Hepatocyte (in vitro differentiated cells): Measurements from ENCODE around the gene CCDC82. TPM values are rescaled to one million over a fixed set of nuclear protein-coding genes. Genes with fewer than 3 reads are reported as not detected.

ENCODE experiments used
- DNase-seq: peaks from one replicate; pipeline ENCODE4 v3.0.0-alpha.2; 2016; ENCODE audit warnings: low spot score
- H2AFZ ChIP-seq: fragments of 200-600 bp; sonication (generic); 2 replicates; pipeline ENCODE4 v1.6.0; 2016; ENCODE audit warnings: antibody characterized with exemption, mild to moderate bottlenecking
- H3K27ac ChIP-seq: fragments of 200-600 bp; sonication (generic); 2 replicates; pipeline ENCODE4 v1.5.1; 2016; ENCODE audit warnings: mild to moderate bottlenecking
- H3K27me3 ChIP-seq: fragments of 200-600 bp; sonication (generic); 2 replicates; pipeline ENCODE4 v1.6.1; 2016
- H3K36me3 ChIP-seq: fragments of 200-600 bp; sonication (generic); replicated peaks from 2 replicates; pipeline ENCODE4 v1.5.1; 2016; ENCODE audit warnings: low read depth; ENCODE audit not compliant: insufficient read depth
- H3K4me1 ChIP-seq: fragments of 200-600 bp; sonication (generic); 2 replicates; pipeline ENCODE4 v1.5.1; 2016; ENCODE audit warnings: mild to moderate bottlenecking, moderate library complexity; ENCODE audit not compliant: insufficient read depth
- H3K4me2 ChIP-seq: fragments of 200-600 bp; sonication (generic); 2 replicates; pipeline ENCODE4 v1.6.0; 2016
- H3K4me3 ChIP-seq: fragments of 200-600 bp; sonication (generic); 2 replicates; pipeline ENCODE4 v1.5.1; 2016; ENCODE audit warnings: mild to moderate bottlenecking
- H3K79me2 ChIP-seq: fragments of 200-600 bp; sonication (generic); 2 replicates; pipeline ENCODE4 v1.6.0; 2017; ENCODE audit warnings: mild to moderate bottlenecking
- H3K9me2 ChIP-seq: fragments of 200-600 bp; sonication (generic); replicated peaks from 2 replicates; pipeline ENCODE4 v1.6.0; 2017; ENCODE audit warnings: mild to moderate bottlenecking; ENCODE audit not compliant: insufficient read depth
- H3K9me3 ChIP-seq: fragments of 200-600 bp; sonication (generic); 2 replicates; pipeline ENCODE4 v1.5.1; 2016; ENCODE audit warnings: low read depth, mild to moderate bottlenecking
- H4K20me1 ChIP-seq: fragments of 200-600 bp; sonication (generic); 2 replicates; pipeline ENCODE4 v1.6.0; 2016; ENCODE audit warnings: mild to moderate bottlenecking; ENCODE audit not compliant: insufficient read depth, poor library complexity, severe bottlenecking
- CTCF ChIP-seq: fragments of 200-600 bp; sonication (generic); IDR thresholded peaks from 2 replicates; pipeline ENCODE4 v1.5.1; 2016; ENCODE audit warnings: antibody characterized with exemption, mild to moderate bottlenecking; ENCODE audit not compliant: poor library complexity
- EZH2 ChIP-seq: fragments of 200-600 bp; sonication (generic); IDR thresholded peaks from 2 replicates; pipeline ENCODE4 v1.6.1; 2016; ENCODE audit warnings: antibody characterized with exemption, mild to moderate bottlenecking, borderline replicate concordance
- EZH2phosphoT487 ChIP-seq: fragments of 200-600 bp; sonication (generic); IDR thresholded peaks from one replicate; pipeline ENCODE4 v1.6.1; 2018; ENCODE audit warnings: antibody characterized with exemption, mild to moderate bottlenecking, low read depth, moderate library complexity; ENCODE audit not compliant: unreplicated experiment, severe bottlenecking
- WGBS: methylation state at CpG from one replicate; pipeline ENCODE4 v1.1.6; 2016; ENCODE audit warnings: low lambda C conversion rate; ENCODE audit errors: missing lambda C conversion rate; 5-methylcytosine and 5-hydroxymethylcytosine counted together
- polyA plus RNA-seq: library from polyadenylated mRNA; unstranded; fragments of >200 nt; fragmentation: Nextera tagmentation; extraction: Ambion mirVana; gene quantifications from 2 replicates; pipeline ENCODE4 v1.2.1, GENCODE V29; 2016
- total RNA-seq: library from RNA; depleted of rRNA; stranded (reverse); fragments of >200 nt; gene quantifications from 2 replicates; pipeline ENCODE4 v1.2.3, GENCODE V29; 2014

Gene CCDC82
- total and polyA plus RNA-seq, 2 experiments from 2014 or later: 12.7 to 16.3 TPM

- DNase-seq: peak; percentile 96
- WGBS: 16% methylated on average over 23 of the region's 31 CpGs
Measured at GRCh38 chr11:96342961-96343711, 46.6 kb downstream of the CCDC82 start, which contains the start of gene MAML2. MAML2 (minus strand) TSS chr11:96343195; CDS start chr11:96341895, 1,300 bp downstream.

GRCh38 chr11:96342014-96342960, 47.4 kb downstream of the CCDC82 start:
- Histone ChIP-seq H3K4me3 (peak overlapping the region; percentile 87), H3K79me2 (peaks cover 50% of the 10 kb centered on the region), H3K27ac (peak overlapping the region; percentile 92), H3K4me2 (peak overlapping the region; percentile 83), H3K36me3 (no peaks in the 10 kb centered on the region), H3K27me3 (no peaks in the 10 kb centered on the region), H4K20me1 (no peaks in the 10 kb centered on the region), H3K4me1 (peaks cover 41% of the 10 kb centered on the region), H3K9me3 (no peaks in the 10 kb centered on the region), H3K9me2 (no peaks in the 10 kb centered on the region), H2AFZ (peak overlapping the region; percentile 72)
- WGBS: 1% methylated on average over 13 of the region's 13 CpGs
- no peak for DNase-seq
- TF ChIP-seq EZH2 (no peak), CTCF (no peak), EZH2phosphoT487 (no peak)

More at GRCh38 chr11:96342961-96343711, 46.6 kb downstream of the CCDC82 start, which contains the start of gene MAML2:
- Histone ChIP-seq H2AFZ (peak within 1 kb of the TSS; percentile 72), H3K4me1 (peaks cover 34% of the 10 kb centered on the region), H3K4me2 (peak within 1 kb of the TSS; percentile 83), H3K4me3 (peak within 1 kb of the TSS; percentile 87), H3K9me3 (no peaks in the 10 kb centered on the region), H3K27ac (peak within 1 kb of the TSS; percentile 92), H4K20me1 (no peaks in the 10 kb centered on the region), H3K79me2 (peaks cover 47% of the 10 kb centered on the region), H3K9me2 (no peaks in the 10 kb centered on the region), H3K27me3 (no peaks in the 10 kb centered on the region), H3K36me3 (no peaks in the 10 kb centered on the region)
- TF ChIP-seq CTCF (peak; percentile 99), EZH2phosphoT487 (no peak)

GRCh38 chr11:96341211-96342013, 48.3 kb downstream of the CCDC82 start:
- DNase-seq: peak; percentile 57
- H2AFZ ChIP-seq: no peak overlapping the region

More at GRCh38 chr11:96341211-96342013, 48.3 kb downstream of the CCDC82 start:
- 55% methylated on average over 12 of the region's 26 CpGs for WGBS
- Histone ChIP-seq H3K79me2 (peaks cover 59% of the 10 kb centered on the region), H3K4me2 (peak overlapping the region; percentile 83), H3K4me3 (peak overlapping the region; percentile 87), H4K20me1 (no peaks in the 10 kb centered on the region), H3K9me3 (no peaks in the 10 kb centered on the region), H3K36me3 (no peaks in the 10 kb centered on the region), H3K27me3 (no peaks in the 10 kb centered on the region), H3K27ac (peak overlapping the region; percentile 92), H3K9me2 (no peaks in the 10 kb centered on the region), H3K4me1 (peaks cover 50% of the 10 kb centered on the region)
- TF ChIP-seq CTCF (peak; percentile 49), EZH2phosphoT487 (no peak)
